Muscle of leg (tissue), 11 donors: Measurements from ENCODE around the gene ACTR1A. TPM values are rescaled to one million over a fixed set of nuclear protein-coding genes. Genes with fewer than 3 reads are reported as not detected.
A peak's percentile ranks its signal among the peaks of the same experiment; 100 is the strongest.
"Not testable (repeated sequence)": the region's sequence is repeated elsewhere in the genome, so short reads cannot be mapped to it uniquely, and the experiment has no call there.

Experiments used
- DNase-seq: peaks from one replicate; pipeline ENCODE4 v3.0.0; 2013
- H3K27ac ChIP-seq: one replicate; pipeline ENCODE4 v1.5.1; 2013; ENCODE audit warnings: mild to moderate bottlenecking, low read length, control low read depth
- H3K27me3 ChIP-seq: one replicate; pipeline ENCODE4 v1.6.1; 2013; ENCODE audit warnings: low read length; ENCODE audit not compliant: control insufficient read depth, insufficient read depth
- H3K36me3 ChIP-seq: one replicate; pipeline ENCODE4 v1.6.1; 2013; ENCODE audit warnings: low read length; ENCODE audit not compliant: control insufficient read depth, insufficient read depth
- H3K4me1 ChIP-seq: one replicate; pipeline ENCODE4 v1.6.1; 2013; ENCODE audit warnings: low read length; ENCODE audit not compliant: control insufficient read depth, insufficient read depth
- H3K4me3 ChIP-seq: one replicate; pipeline ENCODE4 v1.5.1; 2013; ENCODE audit warnings: low read length, control low read depth
- H3K9me3 ChIP-seq: replicated peaks from 2 replicates; pipeline ENCODE4 v1.6.1; 2013; ENCODE audit warnings: low read depth, low read length; ENCODE audit not compliant: control insufficient read depth
- WGBS: methylation state at CpG from one replicate; pipeline ENCODE4 v1.1.5; 2013; ENCODE audit warnings: missing lambda C conversion rate; ENCODE audit not compliant: insufficient coverage; 5-methylcytosine and 5-hydroxymethylcytosine counted together
- polyA plus RNA-seq, 8 donors: library from polyadenylated mRNA; unstranded; fragments of 120-200 nt; gene quantifications; one replicate each; pipeline versions ENCODE4 v1.2.1 to v1.2.3, GENCODE V29; 2013; ENCODE audit warnings: inconsistent platforms in 1 of 8, low replicate concordance in 1 of 8; ENCODE audit not compliant: insufficient read length in 8 of 8, insufficient read depth in 1 of 8
- total RNA-seq: library from RNA; stranded (reverse); fragments of 120-200 nt; gene quantifications from one replicate; pipeline ENCODE4 v1.2.4, GENCODE V29; 2013

Gene ACTR1A
- total and polyA plus RNA-seq, 9 donors: 64.4 to 85.5 (median 80.0) TPM

GRCh38 chr10:102504179-102504975 is 1.9 kb upstream of the ACTR1A start:
- no peaks in the 10 kb centered on the region for H3K9me3 ChIP-seq
- peak; percentile 59 for DNase-seq
- H3K27ac ChIP-seq: peak overlapping the region; percentile 72
- H3K4me1 ChIP-seq: peaks cover 31% of the 10 kb centered on the region
- H3K4me3 ChIP-seq: peak overlapping the region; percentile 67
- peaks cover 18% of the 10 kb centered on the region for H3K36me3 ChIP-seq
- WGBS: under 1% methylated on average over 42 of the region's 47 CpGs
- no peaks in the 10 kb centered on the region for H3K27me3 ChIP-seq

GRCh38 chr10:102503264-102504178 is 1.0 kb upstream of the ACTR1A start, which contains the start of gene SUFU:
Gene SUFU, plus strand, starts transcription at chr10:102503972. Its CDS starts 181 bp downstream, at chr10:102504153.
- WGBS: 1% methylated on average over 38 of the region's 44 CpGs
- DNase-seq: peak; percentile 99
- Histone ChIP-seq H3K4me1 (peaks cover 29% of the 10 kb centered on the region), H3K36me3 (peaks cover 9% of the 10 kb centered on the region), H3K4me3 (peak within 1 kb of the TSS; percentile 100), H3K9me3 (no peaks in the 10 kb centered on the region), H3K27me3 (no peaks in the 10 kb centered on the region), H3K27ac (peak within 1 kb of the TSS; percentile 97)

- 1% methylated on average over 13 of the region's 19 CpGs for WGBS
- no peaks in the 10 kb centered on the region for H3K27me3 ChIP-seq
Observed at GRCh38 chr10:102502029-102502336, 529 bp downstream of the ACTR1A start.

GRCh38 chr10:102501201-102502028 is 1.1 kb downstream of the ACTR1A start:
- Histone ChIP-seq H3K4me1 (peaks cover 29% of the 10 kb centered on the region), H3K4me3 (peak overlapping the region; percentile 100), H3K9me3 (no peaks in the 10 kb centered on the region), H3K27me3 (no peaks in the 10 kb centered on the region), H3K27ac (peak overlapping the region; percentile 86), H3K36me3 (peaks cover 5% of the 10 kb centered on the region)
- WGBS: 1% methylated on average over 20 of the region's 23 CpGs
- peak; percentile 25 for DNase-seq

More at GRCh38 chr10:102502029-102502336, 529 bp downstream of the ACTR1A start:
- H3K27ac ChIP-seq: peak overlapping the region; percentile 97
- H3K9me3 ChIP-seq: no peaks in the 10 kb centered on the region
- peaks cover 29% of the 10 kb centered on the region for H3K4me1 ChIP-seq
- peak overlapping the region; percentile 100 for H3K4me3 ChIP-seq
- peaks cover 5% of the 10 kb centered on the region for H3K36me3 ChIP-seq
- peak; percentile 100 for DNase-seq

- not testable (repeated sequence) for H3K36me3 ChIP-seq, H3K27ac ChIP-seq, DNase-seq, H3K4me3 ChIP-seq, H3K9me3 ChIP-seq, H3K27me3 ChIP-seq
- 80% methylated on average over 2 of the region's 13 CpGs for WGBS
- peaks cover 27% of the 10 kb centered on the region for H3K4me1 ChIP-seq
Observed at GRCh38 chr10:102500686-102501085, 1.8 kb downstream of the ACTR1A start.

- H3K9me3 ChIP-seq: no peaks in the 10 kb centered on the region
- DNase-seq: no peak
- no CpG with 5 or more reads among the region's 3 CpGs for WGBS
- H3K4me3 ChIP-seq: no peak overlapping the region
- H3K36me3 ChIP-seq: peaks cover 4% of the 10 kb centered on the region
- H3K4me1 ChIP-seq: peaks cover 13% of the 10 kb centered on the region
- no peaks in the 10 kb centered on the region for H3K27me3 ChIP-seq
- H3K27ac ChIP-seq: no peak overlapping the region
Observed at GRCh38 chr10:102499356-102499755, 3.2 kb downstream of the ACTR1A start.

GRCh38 chr10:102497545-102497944 is 5.0 kb downstream of the ACTR1A start:
- peaks cover 8% of the 10 kb centered on the region for H3K4me1 ChIP-seq
- no peak overlapping the region for H3K4me3 ChIP-seq
- peaks cover 5% of the 10 kb centered on the region for H3K36me3 ChIP-seq
- no CpG with 5 or more reads among the region's 1 CpG for WGBS
- no peak for DNase-seq
- no peak overlapping the region for H3K27ac ChIP-seq
- H3K27me3 ChIP-seq: no peaks in the 10 kb centered on the region
- H3K9me3 ChIP-seq: no peaks in the 10 kb centered on the region

GRCh38 chr10:102493771-102494170 is 8.7 kb downstream of the ACTR1A start:
- H3K27ac ChIP-seq: no peak overlapping the region

GRCh38 chr10:102492983-102493382 is 9.5 kb downstream of the ACTR1A start:
- Histone ChIP-seq H3K27me3 (no peaks in the 10 kb centered on the region), H3K4me1 (no peaks in the 10 kb centered on the region)

More at GRCh38 chr10:102493771-102494170, 8.7 kb downstream of the ACTR1A start:
- H3K4me3 ChIP-seq: no peak overlapping the region
- no peaks in the 10 kb centered on the region for H3K27me3 ChIP-seq
- DNase-seq: no peak
- H3K36me3 ChIP-seq: peaks cover 19% of the 10 kb centered on the region
- H3K9me3 ChIP-seq: no peaks in the 10 kb centered on the region
- 96% methylated on average over 2 of the region's 2 CpGs for WGBS
- H3K4me1 ChIP-seq: no peaks in the 10 kb centered on the region

More at GRCh38 chr10:102492983-102493382, 9.5 kb downstream of the ACTR1A start:
- no peaks in the 10 kb centered on the region for H3K9me3 ChIP-seq
- 57% methylated on average over 2 of the region's 2 CpGs for WGBS
- DNase-seq: no peak
- H3K4me3 ChIP-seq: no peak overlapping the region
- H3K27ac ChIP-seq: no peak overlapping the region
- H3K36me3 ChIP-seq: peaks cover 27% of the 10 kb centered on the region
